Tibial nerve (tissue), 4 donors: ENCODE measurements around the gene CMPK2.

Experiments used
- CTCF ChIP-seq, 5 experiments: fragments of 200-600 bp in 3 of 5; fragments of 450-650 bp in 2 of 5; sonication (generic) in 3 of 5; IDR thresholded peaks; one replicate each; pipeline ENCODE4 v1.5.1; 2016 to 2019; ENCODE audit warnings: antibody characterized with exemption in 5 of 5, mild to moderate bottlenecking in 3 of 5, moderate library complexity in 2 of 5
- EP300 ChIP-seq, 2 donors: sonication (generic); formaldehyde crosslinking; IDR thresholded peaks; one replicate each; pipeline ENCODE4 v1.6.1; 2017; ENCODE audit warnings: antibody characterized with exemption in 2 of 2, mild to moderate bottlenecking in 1 of 2
- POLR2A ChIP-seq, 2 donors: fragments of 450-650 bp; IDR thresholded peaks; one replicate each; pipeline ENCODE4 v1.6.1; 2017; ENCODE audit warnings: antibody characterized with exemption in 2 of 2, mild to moderate bottlenecking in 2 of 2, moderate library complexity in 2 of 2

GRCh38 chr2:6827566-6828298 lies 38.0 kb downstream of the CMPK2 start:
- TF ChIP-seq CTCF (IDR thresholded peaks at IDR 0.05) (no peak), POLR2A (IDR thresholded peaks at IDR 0.05) (no peak), EP300 (IDR thresholded peaks at IDR 0.05) (no peak)
